GM20431 (cell line): ENCODE results near the gene IFI44.

Source experiments
- in situ Hi-C: fragments of 300-500 bp; cut with MseI, MboI; formaldehyde crosslinking; loops from one replicate; pipeline ENCODE4 v1.15.0; 2020; ENCODE audit warnings: low sequenced_read_pairs; ENCODE audit not compliant: unreplicated experiment

Gene IFI44

GRCh38 chr1:78690516-78690915 is 40.9 kb downstream of the IFI44 start:
- in situ Hi-C loops = no loop called here

- in situ Hi-C loops = no loop called here
Observed at GRCh38 chr1:78691995-78692747, 42.5 kb downstream of the IFI44 start.

DNA sequence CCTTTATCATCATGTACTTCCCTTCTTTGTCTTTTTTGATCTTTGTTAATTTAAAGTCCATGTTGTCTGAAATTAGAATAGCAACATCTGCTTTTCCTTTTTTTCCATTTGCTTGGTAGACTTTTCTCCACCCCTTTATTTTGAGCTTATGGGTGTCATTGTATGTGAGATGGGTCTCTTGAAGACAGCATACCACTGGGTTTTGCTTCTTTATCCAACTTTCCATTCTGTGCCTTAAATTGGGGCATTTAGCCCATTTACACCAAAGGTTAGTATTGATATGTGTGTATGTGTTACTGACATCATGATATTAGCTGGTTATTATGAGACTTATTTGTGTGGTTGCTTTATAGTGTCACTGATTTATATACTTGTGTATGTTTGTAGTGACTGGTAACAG is 50.2 kb downstream of the IFI44 start:
- in situ Hi-C loops = no loop called here

- in situ Hi-C loops = no loop called here
Observed at GRCh38 chr1:78702426-78702825, 52.8 kb downstream of the IFI44 start.

DNA sequence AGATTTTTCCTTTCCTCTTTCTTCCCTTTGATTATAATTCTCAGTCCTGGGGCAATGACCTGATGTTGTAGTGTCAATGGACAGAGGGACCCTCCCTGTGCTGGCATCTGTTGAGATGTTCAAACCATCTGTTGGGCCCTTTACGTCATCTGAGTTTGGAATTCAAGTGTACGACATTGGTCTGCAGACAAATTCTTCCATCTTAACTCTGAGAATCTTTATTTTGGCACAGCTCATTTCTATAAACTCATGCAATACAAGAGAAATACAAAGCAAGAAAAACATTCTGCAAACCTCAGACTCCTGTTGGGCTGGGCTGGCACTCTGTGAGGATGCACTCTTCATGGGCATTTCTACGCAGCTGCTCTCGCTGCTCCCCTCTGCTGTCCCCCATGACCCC is 54.2 kb downstream of the IFI44 start:
- in situ Hi-C loops = no loop called here

GRCh38 chr1:78712467-78713051 is 62.9 kb downstream of the IFI44 start:
- in situ Hi-C loops = no loop called here

GRCh38 chr1:78713297-78713696 is 63.7 kb downstream of the IFI44 start:
- in situ Hi-C loops = no loop called here
